Measurements from ENCODE around the gene OFD1. TPM values are rescaled to one million over a fixed set of nuclear protein-coding genes. Genes with fewer than 3 reads are reported as not detected.

Gene OFD1
- total RNA-seq, 2 donors from 2014 or later = 25.9 to 29.7 TPM

DNA sequence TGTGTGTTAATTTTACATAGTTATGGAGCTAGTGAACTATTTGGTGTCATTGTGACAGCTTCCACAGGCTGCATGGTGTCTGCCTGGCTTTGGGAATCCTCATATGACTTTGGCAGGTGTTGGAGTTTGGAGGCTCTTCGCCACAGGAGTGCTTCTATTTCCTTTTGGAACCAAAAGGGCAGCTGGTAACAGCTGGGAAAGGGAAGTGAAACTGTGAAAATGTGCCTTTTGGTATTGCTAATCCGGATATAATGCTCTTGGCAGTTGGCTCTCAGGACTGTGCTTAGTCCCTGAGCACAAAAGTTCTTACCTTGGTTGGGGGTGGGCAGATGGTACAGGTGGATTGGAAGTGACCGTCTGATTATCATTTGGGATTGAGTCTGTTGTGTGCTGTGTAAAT lies 18.1 kb downstream of the OFD1 start:
- H3K4me3 ChIP-seq (ENCODE audit: low read length) = no peak overlapping the region
- no peaks in the 10 kb centered on the region for H3K27me3 ChIP-seq (ENCODE audit: control insufficient read depth, insufficient read depth, low read length, poor library complexity, severe bottlenecking)
- no peak overlapping the region for H3K27ac Mint-ChIP-seq
- peaks cover 3% of the 10 kb centered on the region for H3K4me1 ChIP-seq (ENCODE audit: control insufficient read depth, insufficient read depth, low read length)
- H3K9me3 ChIP-seq (ENCODE audit: control insufficient read depth, low read length) = no peaks in the 10 kb centered on the region
- peaks cover 54% of the 10 kb centered on the region for H3K36me3 ChIP-seq (ENCODE audit: control insufficient read depth, insufficient read depth, low read length)
- no peak for DNase-seq
- H3K27ac ChIP-seq (ENCODE audit: low read depth, low read length) = no peak overlapping the region
- TF ChIP-seq, protein P1, sequence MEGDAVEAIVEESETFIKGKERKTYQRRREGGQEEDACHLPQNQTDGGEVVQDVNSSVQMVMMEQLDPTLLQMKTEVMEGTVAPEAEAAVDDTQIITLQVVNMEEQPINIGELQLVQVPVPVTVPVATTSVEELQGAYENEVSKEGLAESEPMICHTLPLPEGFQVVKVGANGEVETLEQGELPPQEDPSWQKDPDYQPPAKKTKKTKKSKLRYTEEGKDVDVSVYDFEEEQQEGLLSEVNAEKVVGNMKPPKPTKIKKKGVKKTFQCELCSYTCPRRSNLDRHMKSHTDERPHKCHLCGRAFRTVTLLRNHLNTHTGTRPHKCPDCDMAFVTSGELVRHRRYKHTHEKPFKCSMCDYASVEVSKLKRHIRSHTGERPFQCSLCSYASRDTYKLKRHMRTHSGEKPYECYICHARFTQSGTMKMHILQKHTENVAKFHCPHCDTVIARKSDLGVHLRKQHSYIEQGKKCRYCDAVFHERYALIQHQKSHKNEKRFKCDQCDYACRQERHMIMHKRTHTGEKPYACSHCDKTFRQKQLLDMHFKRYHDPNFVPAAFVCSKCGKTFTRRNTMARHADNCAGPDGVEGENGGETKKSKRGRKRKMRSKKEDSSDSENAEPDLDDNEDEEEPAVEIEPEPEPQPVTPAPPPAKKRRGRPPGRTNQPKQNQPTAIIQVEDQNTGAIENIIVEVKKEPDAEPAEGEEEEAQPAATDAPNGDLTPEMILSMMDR (conservative IDR thresholded peaks at IDR 0.05) = no peak
- peaks cover 32% of the 10 kb centered on the region for H3K36me3 Mint-ChIP-seq (ENCODE audit: low read depth)
- no peak overlapping the region for H3K9ac ChIP-seq (ENCODE audit: extremely low read depth, low read length, poor library complexity, severe bottlenecking)
- no peaks in the 10 kb centered on the region for H3K27me3 Mint-ChIP-seq (ENCODE audit: insufficient read depth)
- WGBS, 2 experiments (ENCODE audit: insufficient coverage in 1 of 2, insufficient read length in 1 of 2) = 83% methylated on average over 3 of the region's 3 CpGs; no CpG with 5 or more reads in 1 of the 2 experiments
- H3K9me3 Mint-ChIP-seq = peaks cover 36% of the 10 kb centered on the region
- H3K4me1 Mint-ChIP-seq = peaks cover 9% of the 10 kb centered on the region
- H3K4me3 Mint-ChIP-seq = no peak overlapping the region

DNA sequence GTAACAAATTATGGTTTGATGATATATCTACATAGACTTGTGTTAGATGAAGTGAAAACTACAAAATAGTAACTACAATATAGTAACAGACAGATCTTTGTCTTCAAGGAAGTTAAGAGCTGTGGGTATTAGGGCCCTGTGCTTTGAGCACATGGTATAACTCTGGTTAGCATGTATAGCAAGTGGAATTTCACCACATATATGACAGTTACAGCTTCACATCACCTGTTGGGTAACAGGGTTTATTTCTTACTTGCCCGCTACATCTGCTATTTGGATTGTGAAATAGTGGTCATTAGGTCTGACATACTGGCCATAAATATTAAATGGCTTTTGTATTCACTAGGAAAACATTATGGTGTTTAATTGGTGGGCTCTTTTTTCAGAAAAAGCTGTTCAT lies 20.2 kb downstream of the OFD1 start:
- no peak overlapping the region for H3K4me3 ChIP-seq (ENCODE audit: low read length)
- peaks cover 70% of the 10 kb centered on the region for H3K36me3 ChIP-seq (ENCODE audit: control insufficient read depth, insufficient read depth, low read length)
- WGBS, 2 experiments (ENCODE audit: insufficient coverage in 1 of 2, insufficient read length in 1 of 2) = 80% methylated on average over 1 of the region's 1 CpG; no CpG with 5 or more reads in 1 of the 2 experiments
- Mint-ChIP-seq H3K27me3 (ENCODE audit: insufficient read depth) (no peaks in the 10 kb centered on the region), H3K36me3 (ENCODE audit: low read depth) (peaks cover 38% of the 10 kb centered on the region), H3K9me3 (peaks cover 34% of the 10 kb centered on the region), H3K4me3 (no peak overlapping the region), H3K4me1 (peaks cover 9% of the 10 kb centered on the region), H3K27ac (no peak overlapping the region)
- no peaks in the 10 kb centered on the region for H3K27me3 ChIP-seq (ENCODE audit: control insufficient read depth, insufficient read depth, low read length, poor library complexity, severe bottlenecking)
- no peak overlapping the region for H3K27ac ChIP-seq (ENCODE audit: low read depth, low read length)
- TF ChIP-seq, protein P1 (conservative IDR thresholded peaks at IDR 0.05) = no peak
- no peak overlapping the region for H3K9ac ChIP-seq (ENCODE audit: extremely low read depth, low read length, poor library complexity, severe bottlenecking)
- H3K4me1 ChIP-seq (ENCODE audit: control insufficient read depth, insufficient read depth, low read length) = peaks cover 3% of the 10 kb centered on the region
- H3K9me3 ChIP-seq (ENCODE audit: control insufficient read depth, low read length) = no peaks in the 10 kb centered on the region
- DNase-seq = no peak

DNA sequence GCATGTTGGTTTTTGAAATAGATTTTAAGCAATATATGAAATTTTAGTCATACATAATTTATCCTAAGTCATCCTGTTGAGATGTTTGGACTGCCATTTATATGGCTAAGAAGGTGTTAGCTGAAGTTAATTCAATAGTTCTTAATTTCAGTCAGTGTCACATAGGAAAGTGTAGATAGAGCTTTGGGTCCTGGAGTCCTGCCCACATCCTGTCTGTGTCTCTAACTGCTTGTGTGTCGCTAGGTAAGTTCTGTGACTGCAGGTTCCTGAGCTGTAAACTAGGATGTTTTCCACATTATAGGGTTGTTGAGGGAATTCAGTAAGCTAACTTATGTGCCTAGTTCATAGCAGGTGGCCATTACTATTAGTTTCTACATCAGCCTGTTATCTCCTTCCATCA lies 20.7 kb downstream of the OFD1 start:
- TF ChIP-seq, protein P1 (conservative IDR thresholded peaks at IDR 0.05) = no peak
- peaks cover 72% of the 10 kb centered on the region for H3K36me3 ChIP-seq (ENCODE audit: control insufficient read depth, insufficient read depth, low read length)

More for the DNA sequence above, 20.7 kb downstream of the OFD1 start:
- H3K27ac ChIP-seq (ENCODE audit: low read depth, low read length) = no peak overlapping the region
- Mint-ChIP-seq H3K4me3 (no peak overlapping the region), H3K9me3 (peaks cover 33% of the 10 kb centered on the region), H3K27ac (no peak overlapping the region), H3K36me3 (ENCODE audit: low read depth) (peaks cover 42% of the 10 kb centered on the region), H3K27me3 (ENCODE audit: insufficient read depth) (no peaks in the 10 kb centered on the region), H3K4me1 (peaks cover 9% of the 10 kb centered on the region)
- peaks cover 3% of the 10 kb centered on the region for H3K4me1 ChIP-seq (ENCODE audit: control insufficient read depth, insufficient read depth, low read length)
- H3K27me3 ChIP-seq (ENCODE audit: control insufficient read depth, insufficient read depth, low read length, poor library complexity, severe bottlenecking) = no peaks in the 10 kb centered on the region
- H3K9ac ChIP-seq (ENCODE audit: extremely low read depth, low read length, poor library complexity, severe bottlenecking) = no peak overlapping the region
- DNase-seq = no peak
- WGBS, 2 experiments (ENCODE audit: insufficient coverage in 1 of 2, insufficient read length in 1 of 2) = 91% methylated on average over 1 of the region's 1 CpG; no CpG with 5 or more reads in 1 of the 2 experiments
- no peaks in the 10 kb centered on the region for H3K9me3 ChIP-seq (ENCODE audit: control insufficient read depth, low read length)
- H3K4me3 ChIP-seq (ENCODE audit: low read length) = no peak overlapping the region

All from endodermal cell (in vitro differentiated cells).